GM18870 (cell line): ENCODE measurements around the gene SMG5.
"Not testable (repeated sequence)": the region's sequence is repeated elsewhere in the genome, so short reads cannot be mapped to it uniquely, and the experiment has no call there.

ENCODE experiments used
- ATAC-seq: cut with Tn5 transposase; IDR thresholded peaks from one replicate; pipeline ENCODE4 v1.9.1; 2021; ENCODE audit warnings: moderate library complexity; ENCODE audit not compliant: unreplicated experiment

Gene SMG5, protein sequence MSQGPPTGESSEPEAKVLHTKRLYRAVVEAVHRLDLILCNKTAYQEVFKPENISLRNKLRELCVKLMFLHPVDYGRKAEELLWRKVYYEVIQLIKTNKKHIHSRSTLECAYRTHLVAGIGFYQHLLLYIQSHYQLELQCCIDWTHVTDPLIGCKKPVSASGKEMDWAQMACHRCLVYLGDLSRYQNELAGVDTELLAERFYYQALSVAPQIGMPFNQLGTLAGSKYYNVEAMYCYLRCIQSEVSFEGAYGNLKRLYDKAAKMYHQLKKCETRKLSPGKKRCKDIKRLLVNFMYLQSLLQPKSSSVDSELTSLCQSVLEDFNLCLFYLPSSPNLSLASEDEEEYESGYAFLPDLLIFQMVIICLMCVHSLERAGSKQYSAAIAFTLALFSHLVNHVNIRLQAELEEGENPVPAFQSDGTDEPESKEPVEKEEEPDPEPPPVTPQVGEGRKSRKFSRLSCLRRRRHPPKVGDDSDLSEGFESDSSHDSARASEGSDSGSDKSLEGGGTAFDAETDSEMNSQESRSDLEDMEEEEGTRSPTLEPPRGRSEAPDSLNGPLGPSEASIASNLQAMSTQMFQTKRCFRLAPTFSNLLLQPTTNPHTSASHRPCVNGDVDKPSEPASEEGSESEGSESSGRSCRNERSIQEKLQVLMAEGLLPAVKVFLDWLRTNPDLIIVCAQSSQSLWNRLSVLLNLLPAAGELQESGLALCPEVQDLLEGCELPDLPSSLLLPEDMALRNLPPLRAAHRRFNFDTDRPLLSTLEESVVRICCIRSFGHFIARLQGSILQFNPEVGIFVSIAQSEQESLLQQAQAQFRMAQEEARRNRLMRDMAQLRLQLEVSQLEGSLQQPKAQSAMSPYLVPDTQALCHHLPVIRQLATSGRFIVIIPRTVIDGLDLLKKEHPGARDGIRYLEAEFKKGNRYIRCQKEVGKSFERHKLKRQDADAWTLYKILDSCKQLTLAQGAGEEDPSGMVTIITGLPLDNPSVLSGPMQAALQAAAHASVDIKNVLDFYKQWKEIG

DNA sequence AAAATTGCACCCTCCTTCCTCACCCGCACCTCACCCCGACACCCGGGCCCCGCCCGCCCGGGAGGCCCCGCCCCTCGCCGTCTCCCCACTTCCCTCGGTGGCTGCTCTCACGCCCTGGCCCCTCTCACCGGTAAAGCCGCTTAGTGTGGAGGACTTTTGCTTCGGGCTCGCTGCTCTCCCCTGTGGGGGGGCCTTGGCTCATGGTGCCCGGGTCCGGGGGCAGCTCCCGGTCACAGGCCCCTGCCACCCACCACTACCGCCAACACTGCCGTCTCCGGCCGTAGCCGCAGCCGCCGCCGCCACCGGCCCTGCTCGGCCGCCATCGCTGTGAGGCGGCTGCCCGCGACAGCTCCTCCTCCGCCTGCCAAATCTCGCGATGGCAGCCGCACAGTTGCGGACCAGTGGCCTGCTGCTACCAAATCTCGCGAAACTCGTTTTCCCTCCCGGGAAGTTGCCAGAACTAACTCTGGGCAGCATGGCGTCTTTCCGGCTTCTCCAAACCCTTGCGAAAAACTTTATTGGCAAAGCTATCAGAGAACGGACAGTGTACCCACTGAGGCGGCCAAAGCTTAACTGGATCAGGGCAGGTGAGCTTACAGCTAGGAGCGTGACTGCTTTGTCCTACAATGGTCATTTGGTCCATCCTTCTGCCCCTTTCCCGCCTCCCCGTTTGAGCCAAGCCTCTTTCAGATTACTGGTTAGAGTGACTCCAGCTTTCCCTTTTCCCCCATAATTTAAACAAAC, at the start of gene SMG5:
Gene SMG5 (minus strand): TSS at position 347 of the 744 bp plus-strand sequence. CDS start 145 bp downstream, at position 202.
- peak; percentile 66 for ATAC-seq

DNA sequence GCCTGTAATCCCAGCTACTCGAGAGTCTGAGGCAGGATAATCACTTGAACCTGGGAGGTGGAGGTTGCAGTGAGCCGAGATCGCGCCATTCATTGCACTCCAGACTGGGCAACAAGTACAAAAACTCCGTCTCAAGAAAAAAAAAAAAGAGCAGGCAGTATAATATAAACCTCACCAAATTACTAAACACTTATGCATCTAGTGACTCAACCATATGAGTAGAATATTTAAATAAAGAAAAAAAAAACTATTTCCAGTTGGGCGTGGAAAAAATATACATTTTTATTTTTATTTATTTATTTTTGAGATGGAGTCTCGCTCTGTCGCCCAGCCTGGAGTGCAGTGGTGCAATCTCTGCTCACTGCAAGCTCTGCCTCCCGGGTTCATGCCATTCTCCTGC, 40.6 kb upstream of the SMG5 start:
- ATAC-seq: not testable (repeated sequence)

DNA sequence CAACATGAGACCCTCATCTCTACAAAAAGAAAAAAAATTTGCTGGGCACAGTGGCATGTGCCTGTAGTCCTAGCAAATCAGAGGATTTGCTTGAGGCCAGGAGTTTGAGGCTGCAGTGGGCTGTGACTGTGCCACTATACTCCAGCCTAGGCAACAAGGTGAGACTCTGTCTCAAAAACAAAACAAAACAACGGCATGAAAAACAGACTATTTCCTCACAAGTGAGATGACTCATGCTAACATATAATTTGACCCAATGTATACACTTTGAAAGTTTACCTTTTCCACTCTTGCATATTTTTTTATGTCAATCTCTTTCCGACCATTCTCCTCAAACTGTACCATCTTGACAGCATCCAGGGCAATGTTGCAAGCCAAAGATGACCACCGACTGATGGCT, 37.9 kb upstream of the SMG5 start:
- ATAC-seq: no peak

DNA sequence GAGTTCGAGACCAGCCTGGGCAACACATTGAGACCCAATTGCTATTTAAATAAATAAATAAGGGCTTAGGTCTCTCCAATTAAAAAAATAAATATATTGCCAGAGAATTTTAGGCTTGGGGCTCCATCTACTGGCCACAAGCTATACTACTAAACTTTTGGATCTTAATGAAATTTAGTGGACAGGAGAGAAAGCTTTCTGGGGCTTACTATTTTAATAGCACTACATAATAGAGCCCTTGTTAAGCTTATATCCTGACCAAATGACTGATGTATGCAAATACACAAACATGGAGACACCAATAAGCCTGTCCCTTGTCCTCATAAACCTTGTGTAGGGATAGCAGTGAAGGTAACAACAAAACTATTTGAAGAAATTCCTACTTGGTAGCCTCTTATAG, 37.0 kb upstream of the SMG5 start:
- ATAC-seq: no peak

DNA sequence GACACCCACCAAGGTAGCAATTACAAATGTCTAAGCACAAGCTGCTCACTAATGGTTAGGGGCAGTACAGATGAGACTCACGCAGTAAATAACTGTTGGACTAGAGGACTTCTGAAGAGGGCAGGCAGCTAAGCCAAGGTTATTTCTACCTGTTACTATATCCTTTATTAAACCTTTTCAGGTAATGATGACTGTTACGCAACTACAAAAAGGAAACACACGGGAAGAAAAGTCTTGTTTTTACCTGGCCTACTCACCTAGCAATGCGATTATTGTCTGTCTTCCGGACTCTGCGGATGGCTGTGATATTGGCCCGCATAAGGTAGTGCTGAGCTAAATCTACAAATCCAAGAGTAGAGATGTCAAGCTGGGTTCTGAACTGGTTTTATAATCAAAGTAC, 34.3 kb upstream of the SMG5 start:
- ATAC-seq: no peak

DNA sequence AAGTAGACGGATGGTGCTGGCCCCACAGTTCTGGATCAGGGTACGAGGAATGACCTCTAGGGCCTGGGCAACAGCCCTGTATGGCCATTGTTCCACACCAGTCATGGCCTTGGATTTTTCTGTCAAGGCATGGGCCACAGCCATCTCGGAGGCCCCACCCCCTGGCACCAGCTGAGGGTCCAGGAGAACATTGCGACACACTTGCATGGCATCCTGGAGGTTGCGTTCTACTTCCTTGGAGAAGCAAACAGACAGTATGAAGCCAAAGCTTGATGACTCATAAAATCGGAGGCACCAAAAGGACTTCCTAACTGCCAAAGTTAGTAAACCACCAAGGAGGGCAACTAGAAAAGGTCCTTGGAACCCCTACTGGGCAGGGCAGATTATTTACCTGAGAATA, 28.3 kb upstream of the SMG5 start:
- no peak for ATAC-seq

DNA sequence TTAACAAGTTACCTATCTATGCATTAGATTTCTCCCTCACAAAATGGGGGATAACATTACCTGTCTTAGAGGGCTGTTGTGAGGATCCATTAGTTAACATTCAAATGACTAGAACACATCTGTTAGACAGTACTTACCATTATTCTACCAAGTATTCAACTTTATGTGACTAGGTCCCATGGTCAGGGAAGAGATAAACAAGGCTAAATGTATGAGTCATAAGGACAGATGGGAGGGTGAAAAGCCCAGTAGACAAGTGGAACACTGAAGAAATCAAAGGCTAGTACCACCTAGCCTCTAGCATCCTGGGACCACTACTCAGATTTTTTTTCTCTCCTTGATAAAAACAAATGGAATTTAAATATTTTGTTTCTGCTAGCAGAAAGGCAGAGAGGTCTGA, 25.5 kb upstream of the SMG5 start:
- ATAC-seq: no peak

DNA sequence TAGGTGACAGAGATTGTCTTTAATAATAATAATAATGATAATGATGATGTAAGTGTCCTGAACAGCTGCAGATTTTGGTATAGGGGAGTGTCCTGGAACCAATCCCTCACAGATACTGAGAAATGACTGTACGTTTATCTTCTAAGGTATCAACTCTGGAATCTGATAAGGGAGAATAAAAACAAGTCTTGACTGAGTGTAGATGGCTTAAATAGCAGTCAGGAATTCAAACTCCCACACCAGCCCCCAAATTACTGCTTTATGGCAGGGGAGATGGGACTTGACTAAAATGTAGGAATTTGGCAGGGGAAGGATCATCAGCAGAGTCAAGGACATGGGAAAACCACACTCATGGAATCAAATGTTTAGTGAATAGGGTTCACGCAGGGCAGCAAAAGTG, 22.6 kb upstream of the SMG5 start:
- ATAC-seq: no peak

DNA sequence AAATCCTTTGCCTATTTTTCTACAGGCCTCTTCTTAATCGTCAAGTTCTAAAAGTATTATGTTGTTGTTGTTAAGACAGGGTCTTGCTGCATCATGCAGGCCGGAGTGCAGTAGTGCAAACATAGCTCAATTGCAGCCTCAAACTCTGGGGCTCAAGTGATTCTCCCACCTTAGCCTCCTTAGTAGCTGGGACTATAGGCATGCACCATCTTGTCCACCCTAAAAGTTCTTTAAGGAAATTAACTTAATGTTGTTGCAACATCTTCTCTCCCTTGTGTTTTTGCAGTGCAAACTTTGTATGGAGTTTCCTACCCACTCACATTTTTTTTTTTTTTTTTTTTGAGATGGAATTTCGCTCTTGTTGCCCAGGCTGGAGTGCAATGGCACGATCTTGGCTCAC, 20.6 kb upstream of the SMG5 start:
- ATAC-seq: no peak

DNA sequence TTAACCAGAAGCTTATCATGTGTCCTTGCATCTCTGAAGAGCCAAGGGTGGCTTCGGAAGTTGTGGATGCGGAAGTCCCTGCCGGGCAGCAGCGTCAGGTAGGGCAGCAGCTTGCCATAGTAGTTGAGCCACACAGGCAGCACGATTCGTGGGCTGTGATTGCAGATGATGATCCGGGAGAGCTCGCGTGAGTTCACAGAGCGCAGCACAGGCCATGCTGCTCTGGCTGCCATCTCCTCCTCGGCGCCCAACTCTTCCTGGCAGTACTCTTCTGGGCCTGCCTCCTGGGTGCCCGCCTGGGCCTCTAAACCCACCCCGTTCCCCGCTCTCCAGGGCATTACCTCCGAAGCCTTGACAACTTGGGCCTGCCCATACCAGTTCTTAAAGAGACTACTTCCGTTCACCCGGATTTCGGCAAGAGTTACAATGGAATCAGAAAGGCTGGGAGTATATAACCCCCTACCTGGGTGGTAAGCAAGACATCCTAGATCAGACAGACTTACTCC, 16.3 kb upstream of the SMG5 start, which contains the start of gene VHLL:
Gene VHLL (minus strand): TSS at position 456 of the 506 bp plus-strand sequence. CDS start 118 bp downstream, at position 338.
- ATAC-seq: no peak

DNA sequence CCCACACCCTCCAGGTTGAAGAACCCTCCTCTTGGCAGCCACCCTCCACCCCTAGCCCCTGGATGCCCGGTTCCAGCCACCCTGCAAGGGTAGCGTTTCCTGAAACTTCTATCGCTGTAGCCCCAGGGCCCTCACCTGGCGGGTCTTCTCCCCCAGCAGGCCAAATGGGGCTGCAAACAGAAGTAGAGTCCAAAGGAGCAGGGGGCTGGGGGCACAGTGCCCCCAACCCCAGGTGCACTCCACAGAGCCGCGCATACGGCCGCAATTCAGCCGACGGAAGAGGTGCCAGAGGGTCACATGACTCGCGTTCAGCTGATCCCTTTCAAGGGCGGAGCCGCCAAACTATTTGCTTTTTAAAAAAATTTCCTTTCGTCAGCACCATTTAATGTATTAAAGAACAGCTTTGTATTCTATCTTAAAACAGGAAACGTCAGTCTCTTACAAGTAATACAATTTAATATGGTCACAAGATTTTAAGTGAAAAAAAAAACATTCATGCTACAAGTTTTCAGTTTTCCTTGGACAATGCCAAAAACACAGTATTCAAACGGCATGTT, 12.8 kb upstream of the SMG5 start, which contains the start of gene GLMP:
Gene GLMP (minus strand): TSS at position 289 of the 557 bp plus-strand sequence. CDS start 34 bp downstream, at position 255.
- ATAC-seq: no peak

DNA sequence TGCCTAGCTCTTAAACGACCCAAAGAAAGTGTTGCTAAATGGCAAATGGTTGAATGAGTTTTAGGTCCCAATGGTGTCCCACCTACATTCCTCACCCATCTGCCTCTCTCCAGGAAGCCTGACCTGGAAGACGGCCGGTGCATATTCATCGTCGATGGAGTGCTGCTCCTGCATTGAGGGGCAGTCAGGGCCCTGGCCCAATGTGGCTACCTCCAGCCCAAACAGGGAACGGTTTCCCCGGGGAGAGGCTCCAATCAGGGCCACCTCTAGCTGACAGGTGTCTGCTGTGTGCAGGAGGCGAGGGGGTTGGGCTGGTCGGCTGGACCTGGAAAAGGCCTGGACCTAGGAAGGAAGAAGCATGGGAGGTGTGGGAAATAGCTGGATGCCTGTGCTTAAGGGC, 11.3 kb upstream of the SMG5 start:
- no peak for ATAC-seq

DNA sequence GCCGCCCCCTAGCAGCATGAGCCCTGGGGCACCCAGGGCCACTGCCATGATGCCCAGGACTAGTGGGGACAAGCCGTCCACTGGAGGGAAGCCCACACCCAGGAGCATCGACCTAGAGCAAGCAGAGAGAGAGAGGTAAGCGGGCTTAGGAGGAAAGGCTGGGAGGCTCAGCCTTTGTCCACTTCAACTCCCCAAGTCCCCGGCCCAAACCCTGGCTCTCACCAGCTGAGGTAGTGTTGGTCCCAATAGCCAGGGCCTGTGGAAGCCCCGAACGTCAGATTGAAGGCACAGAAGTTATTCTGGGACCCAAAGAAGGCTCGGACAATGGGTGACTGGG, 10.4 kb upstream of the SMG5 start:
- no peak for ATAC-seq

DNA sequence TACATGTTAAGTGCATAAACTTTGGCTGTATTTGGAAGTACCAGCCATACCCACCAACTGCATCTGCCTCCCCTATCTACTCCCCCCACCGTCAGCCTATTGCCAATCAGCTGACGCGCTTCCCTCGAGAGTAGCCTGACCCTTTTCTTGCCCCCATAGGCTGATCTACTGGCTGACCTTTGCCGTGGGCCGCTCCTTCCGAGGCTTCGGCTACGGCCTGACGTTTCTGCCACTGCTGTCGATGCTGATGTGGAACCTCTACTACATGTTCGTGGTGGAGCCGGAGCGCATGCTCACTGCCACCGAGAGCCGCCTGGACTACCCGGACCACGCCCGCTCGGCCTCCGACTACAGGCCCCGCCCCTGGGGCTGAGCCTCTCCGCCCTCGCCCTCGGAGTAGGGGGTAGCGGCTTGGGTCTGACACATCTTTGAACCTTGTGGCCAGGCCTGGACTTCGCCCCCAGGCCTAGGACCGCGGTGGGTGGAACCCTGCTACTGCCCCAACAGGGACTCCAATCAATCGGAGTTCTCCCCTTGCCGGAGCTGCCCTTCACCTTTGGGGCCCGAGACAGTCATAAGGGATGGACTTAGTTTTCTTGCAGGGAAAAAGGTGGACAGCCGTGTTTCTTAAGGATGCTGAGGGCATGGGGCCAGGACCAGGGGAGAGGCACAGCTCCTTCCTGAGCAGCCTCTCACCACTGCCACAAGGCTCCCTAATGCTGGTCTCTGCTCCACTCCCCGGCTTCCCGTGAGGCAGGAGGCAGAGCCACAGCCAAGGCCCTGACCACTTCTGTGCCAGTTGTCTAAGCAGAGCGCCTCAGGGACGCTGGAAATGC, 8.8 kb upstream of the SMG5 start:
- no peak for ATAC-seq

DNA sequence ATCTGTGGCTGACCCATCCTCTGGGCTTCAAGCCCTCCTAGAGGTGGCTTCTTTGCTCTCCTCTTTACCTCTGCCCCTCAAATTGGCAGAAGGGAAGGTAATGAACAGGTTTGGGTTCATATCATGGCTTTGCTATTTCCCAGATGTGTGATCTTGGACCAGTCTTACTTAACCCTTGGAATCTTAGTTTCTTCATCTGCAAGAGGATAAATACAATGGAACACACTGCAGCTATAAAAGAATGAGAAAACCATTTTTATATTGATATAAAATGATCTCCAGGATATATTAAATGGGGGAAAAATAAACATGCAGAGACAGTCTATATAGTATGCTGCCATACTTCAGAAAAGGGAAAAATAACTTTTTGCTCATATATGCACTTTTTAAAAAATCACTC, 7.2 kb upstream of the SMG5 start:
- ATAC-seq: no peak

DNA sequence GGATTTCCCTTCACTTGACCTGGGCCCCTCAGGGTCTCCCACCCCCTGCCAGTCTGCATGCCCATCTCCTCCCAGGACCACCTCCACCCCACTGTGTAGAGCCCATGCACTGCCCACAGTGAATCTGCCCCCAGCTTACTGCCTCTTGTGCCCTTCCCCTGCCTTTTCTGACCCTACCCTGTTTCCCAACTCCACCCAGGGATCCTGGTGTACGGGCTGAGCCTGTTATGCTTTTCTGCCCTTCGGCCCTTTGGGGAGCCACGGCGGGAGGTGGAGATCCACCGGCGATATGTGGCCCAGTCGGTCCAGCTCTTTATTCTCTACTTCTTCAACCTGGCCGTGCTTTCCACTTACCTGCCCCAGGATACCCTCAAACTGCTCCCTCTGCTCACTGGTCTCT, 3.4 kb upstream of the SMG5 start:
- no peak for ATAC-seq

DNA sequence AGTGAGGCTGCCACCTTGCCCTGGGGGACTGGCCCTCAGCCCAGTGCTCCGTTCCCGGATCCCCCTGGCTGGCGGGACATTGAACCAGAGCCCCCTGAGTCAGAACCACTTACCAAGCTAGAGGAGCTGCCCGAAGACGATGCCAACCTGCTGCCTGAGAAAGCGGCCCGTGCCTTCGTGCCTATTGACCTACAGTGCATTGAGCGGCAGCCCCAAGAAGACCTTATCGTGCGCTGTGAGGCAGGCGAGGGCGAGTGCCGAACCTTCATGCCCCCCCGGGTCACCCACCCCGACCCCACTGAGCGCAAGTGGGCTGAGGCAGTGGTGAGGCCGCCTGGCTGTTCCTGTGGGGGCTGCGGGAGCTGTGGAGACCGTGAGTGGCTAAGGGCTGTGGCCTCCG, 2.8 kb upstream of the SMG5 start:
- no peak for ATAC-seq

DNA sequence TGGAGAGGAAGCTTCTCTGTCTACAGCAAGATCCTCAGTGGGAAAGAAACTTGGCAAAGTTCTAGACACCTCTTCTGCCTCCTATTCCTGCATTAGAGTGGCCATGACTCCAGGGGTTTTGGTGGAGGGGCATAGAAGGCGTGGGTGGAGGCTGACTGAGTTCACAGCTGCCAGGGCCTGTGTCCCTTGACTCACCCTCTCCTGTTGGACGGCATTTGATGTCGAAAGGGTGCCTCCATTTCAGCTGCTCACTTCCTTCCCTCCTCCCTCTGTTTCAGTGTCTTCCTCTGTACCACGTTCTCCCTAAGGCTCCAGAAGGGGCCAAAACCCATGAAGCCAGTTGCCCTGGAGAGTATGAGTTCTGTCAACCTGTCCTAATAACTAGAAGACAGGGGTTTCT, 2.1 kb upstream of the SMG5 start:
- no peak for ATAC-seq

DNA sequence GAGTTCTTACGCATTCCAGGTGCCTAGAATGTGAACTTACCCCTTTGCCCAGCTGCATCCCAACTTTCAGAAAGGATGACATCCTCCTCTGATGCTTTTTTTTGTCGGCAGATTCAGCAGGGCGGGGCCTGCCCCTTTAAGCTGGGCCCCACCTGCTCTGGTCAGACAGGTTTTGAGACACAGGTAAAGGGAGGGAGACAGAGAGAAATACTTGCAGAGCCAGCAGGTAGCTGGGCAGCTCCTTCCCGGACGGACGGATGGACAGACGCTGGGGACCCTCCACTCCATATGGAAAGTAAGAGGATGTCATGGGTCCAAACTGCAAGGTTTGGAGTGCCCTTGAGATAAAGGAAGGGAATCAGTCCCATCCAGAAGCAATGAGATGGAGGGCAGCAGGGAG, 1.5 kb upstream of the SMG5 start, which contains the start of gene TMEM79:
Gene TMEM79 (plus strand): TSS at position 214 of the 400 bp plus-strand sequence. CDS start 902 bp downstream, outside the sequence.
- ATAC-seq: no peak
